T-helper 17 cell (primary cell): Measurements from ENCODE around the gene AUTS2. TPM values are rescaled to one million over a fixed set of nuclear protein-coding genes. Genes with fewer than 3 reads are reported as not detected.

Experiments
- ATAC-seq: fragments of 150-1000 bp; cut with Tn5 transposase; 2 replicates; pipeline ENCODE4 v1.10.0; 2021; ENCODE audit warnings: mild to moderate bottlenecking, moderate library complexity
- DNase-seq, 3 donors: peaks; one replicate each; pipeline versions ENCODE4 v3.0.0 to v3.0.0-alpha.2; 2020 to 2021
- H3K9me3 ChIP-seq: one replicate; pipeline ENCODE4 v1.7.0; 2013; ENCODE audit warnings: low read length, mild to moderate bottlenecking; ENCODE audit not compliant: control insufficient read depth, poor library complexity, severe bottlenecking
- H3K27ac Mint-ChIP-seq: one replicate; pipeline ENCODE4 v1.8.0; 2022; ENCODE audit warnings: mild to moderate bottlenecking, moderate library complexity, mixed read lengths
- H3K27me3 Mint-ChIP-seq: one replicate; pipeline ENCODE4 v1.8.0; 2022; ENCODE audit warnings: mixed read lengths
- H3K36me3 Mint-ChIP-seq: one replicate; pipeline ENCODE4 v1.8.0; 2022; ENCODE audit warnings: low read depth, mixed read lengths
- H3K4me1 Mint-ChIP-seq: one replicate; pipeline ENCODE4 v1.8.0; 2022; ENCODE audit warnings: mild to moderate bottlenecking, mixed read lengths
- H3K4me3 Mint-ChIP-seq: one replicate; pipeline ENCODE4 v1.8.0; 2022; ENCODE audit warnings: mild to moderate bottlenecking, moderate library complexity, mixed read lengths
- total RNA-seq, 4 donors: library from RNA in 2 of 4; stranded (reverse) in 2 of 4; gene quantifications; one replicate each; pipeline ENCODE4 v1.2.3 and lab custom pipeline; 2022 to 2026

The AUTS2 gene
- total RNA-seq, 2 donors from 2014 or later = 84.2 to 89.5 TPM

GRCh38 chr7:70529436-70529835 lies 931.2 kb downstream of the AUTS2 start:
- H3K4me3 Mint-ChIP-seq = no peak overlapping the region
- no peaks in the 10 kb centered on the region for H3K4me1 Mint-ChIP-seq
- no peak overlapping the region for H3K27ac Mint-ChIP-seq
- DNase-seq = no peak
- no peak for ATAC-seq
- H3K36me3 Mint-ChIP-seq = peaks cover 4% of the 10 kb centered on the region
- no peaks in the 10 kb centered on the region for H3K27me3 Mint-ChIP-seq
- H3K9me3 ChIP-seq = no peaks in the 10 kb centered on the region

- Mint-ChIP-seq H3K4me1 (no peaks in the 10 kb centered on the region), H3K4me3 (no peak overlapping the region), H3K36me3 (peaks cover 4% of the 10 kb centered on the region), H3K27ac (no peak overlapping the region), H3K27me3 (no peaks in the 10 kb centered on the region)
- ATAC-seq (no peak), DNase-seq (no peak)
- no peaks in the 10 kb centered on the region for H3K9me3 ChIP-seq
Observed at GRCh38 chr7:70529914-70530585, 931.8 kb downstream of the AUTS2 start.

- Mint-ChIP-seq H3K4me1 (peaks cover 3% of the 10 kb centered on the region), H3K4me3 (no peak overlapping the region), H3K27ac (no peak overlapping the region), H3K27me3 (no peaks in the 10 kb centered on the region), H3K36me3 (no peaks in the 10 kb centered on the region)
- no peaks in the 10 kb centered on the region for H3K9me3 ChIP-seq
- no peak for ATAC-seq
- DNase-seq = no peak
Observed at GRCh38 chr7:70533614-70534013, 935.3 kb downstream of the AUTS2 start.

- ATAC-seq = no peak
- H3K4me1 Mint-ChIP-seq = peaks cover 3% of the 10 kb centered on the region
- no peaks in the 10 kb centered on the region for H3K27me3 Mint-ChIP-seq
- no peak overlapping the region for H3K27ac Mint-ChIP-seq
- DNase-seq = no peak
- no peak overlapping the region for H3K4me3 Mint-ChIP-seq
- no peaks in the 10 kb centered on the region for H3K36me3 Mint-ChIP-seq
- no peaks in the 10 kb centered on the region for H3K9me3 ChIP-seq
Observed at GRCh38 chr7:70539205-70539604, 940.9 kb downstream of the AUTS2 start.

DNA sequence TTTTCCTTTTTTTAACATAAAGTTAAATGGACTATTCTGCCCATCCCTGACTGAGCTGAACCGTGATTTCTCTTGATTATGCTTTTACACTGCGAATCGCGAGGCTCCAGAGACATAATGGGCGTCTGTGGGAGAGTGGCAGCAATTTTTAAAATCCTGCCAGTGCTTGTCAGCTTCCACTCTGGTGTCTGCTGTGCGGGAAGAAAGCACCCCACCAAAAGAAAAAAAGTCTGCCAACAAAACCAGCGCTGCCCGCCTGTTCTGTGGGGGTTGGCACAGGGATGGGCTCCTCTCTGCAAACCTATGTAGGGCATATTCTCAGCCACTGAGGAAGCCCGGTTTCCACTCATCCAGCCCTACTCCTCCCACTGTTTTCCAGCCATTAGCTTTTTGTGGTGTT lies 941.3 kb downstream of the AUTS2 start:
- ATAC-seq (no peak), DNase-seq (no peak)
- Mint-ChIP-seq H3K36me3 (no peaks in the 10 kb centered on the region), H3K4me3 (no peak overlapping the region), H3K27ac (no peak overlapping the region), H3K4me1 (peaks cover 3% of the 10 kb centered on the region), H3K27me3 (no peaks in the 10 kb centered on the region)
- no peaks in the 10 kb centered on the region for H3K9me3 ChIP-seq

DNA sequence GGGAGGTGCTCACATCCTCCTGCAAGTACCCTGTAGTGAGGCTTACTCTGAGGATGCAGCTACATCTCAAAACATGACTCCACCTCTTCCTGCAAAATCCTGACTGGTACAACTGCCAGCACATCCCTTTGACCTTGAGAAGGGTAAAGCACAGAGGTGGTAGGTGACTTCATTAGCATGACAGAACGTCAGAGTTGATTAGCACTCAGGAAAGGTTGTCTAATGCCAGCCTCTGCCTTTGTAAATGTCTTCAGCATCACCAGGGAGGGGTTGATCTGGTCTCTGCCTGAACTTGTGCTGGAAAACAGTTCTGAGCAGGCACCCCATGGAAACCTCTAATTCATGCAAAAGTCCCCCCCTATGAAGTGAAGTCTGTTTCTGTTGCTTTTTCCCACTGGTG lies 942.4 kb downstream of the AUTS2 start:
- no peaks in the 10 kb centered on the region for H3K36me3 Mint-ChIP-seq
- H3K9me3 ChIP-seq = no peaks in the 10 kb centered on the region
- H3K4me3 Mint-ChIP-seq = no peak overlapping the region
- H3K4me1 Mint-ChIP-seq = peaks cover 3% of the 10 kb centered on the region
- H3K27me3 Mint-ChIP-seq = no peaks in the 10 kb centered on the region
- ATAC-seq = no peak
- H3K27ac Mint-ChIP-seq = no peak overlapping the region
- no peak for DNase-seq

DNA sequence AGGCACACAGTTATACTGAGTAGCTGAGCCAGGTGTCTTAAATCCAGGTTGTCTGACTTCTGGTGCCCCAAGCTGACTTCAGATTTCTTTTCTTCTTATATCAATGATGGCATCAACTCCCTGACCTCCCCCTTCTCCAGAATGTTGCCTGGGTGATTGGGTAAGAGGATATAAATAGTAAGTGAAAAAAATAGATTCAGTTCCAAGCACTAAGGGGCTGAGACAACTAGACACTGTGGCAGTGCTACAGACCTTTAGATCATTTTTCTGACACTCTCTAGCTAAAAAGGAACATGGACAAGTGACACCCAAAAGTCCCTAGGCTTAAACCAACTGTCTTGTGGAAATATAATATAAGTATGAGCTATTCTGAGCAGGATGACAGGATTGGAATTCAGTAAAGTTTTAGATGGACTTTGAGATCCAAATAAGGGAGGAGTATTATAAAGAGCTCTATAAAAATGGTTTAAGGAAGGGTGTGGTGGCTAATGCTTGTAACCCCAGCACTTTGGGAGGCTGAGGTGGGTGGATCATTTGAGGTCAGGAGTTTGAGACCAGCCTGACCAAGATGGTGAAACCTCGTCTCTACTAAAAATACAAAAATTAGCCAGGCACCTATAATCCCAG lies 944.6 kb downstream of the AUTS2 start:
- H3K27ac Mint-ChIP-seq = no peak overlapping the region
- no peaks in the 10 kb centered on the region for H3K36me3 Mint-ChIP-seq
- no peaks in the 10 kb centered on the region for H3K27me3 Mint-ChIP-seq
- DNase-seq (no peak), ATAC-seq (no peak)
- no peaks in the 10 kb centered on the region for H3K9me3 ChIP-seq
- H3K4me1 Mint-ChIP-seq = peaks cover 3% of the 10 kb centered on the region
- H3K4me3 Mint-ChIP-seq = no peak overlapping the region

DNA sequence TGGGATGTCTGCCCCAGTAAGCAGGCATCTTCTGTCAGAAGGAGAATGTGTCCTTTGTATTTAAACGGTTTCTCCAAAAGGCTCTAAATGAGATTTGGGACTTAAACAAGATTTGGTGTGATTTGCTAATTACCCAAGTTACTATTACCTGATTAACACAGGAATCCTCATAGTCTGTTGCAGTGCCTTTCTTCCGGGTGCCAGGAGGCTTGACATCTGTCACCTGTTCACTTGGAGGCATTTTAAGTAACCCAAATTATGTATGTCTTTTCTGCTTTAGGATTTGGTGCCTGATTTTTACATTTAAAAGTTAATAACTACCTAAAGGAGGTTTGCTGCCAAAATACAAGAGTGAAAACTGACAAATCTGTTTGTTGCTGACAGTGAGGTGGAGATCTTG lies 945.7 kb downstream of the AUTS2 start:
- no peak for ATAC-seq
- H3K27me3 Mint-ChIP-seq = no peaks in the 10 kb centered on the region
- DNase-seq = no peak
- H3K4me3 Mint-ChIP-seq = no peak overlapping the region
- no peaks in the 10 kb centered on the region for H3K4me1 Mint-ChIP-seq
- H3K9me3 ChIP-seq = no peaks in the 10 kb centered on the region
- H3K27ac Mint-ChIP-seq = no peak overlapping the region
- H3K36me3 Mint-ChIP-seq = no peaks in the 10 kb centered on the region

DNA sequence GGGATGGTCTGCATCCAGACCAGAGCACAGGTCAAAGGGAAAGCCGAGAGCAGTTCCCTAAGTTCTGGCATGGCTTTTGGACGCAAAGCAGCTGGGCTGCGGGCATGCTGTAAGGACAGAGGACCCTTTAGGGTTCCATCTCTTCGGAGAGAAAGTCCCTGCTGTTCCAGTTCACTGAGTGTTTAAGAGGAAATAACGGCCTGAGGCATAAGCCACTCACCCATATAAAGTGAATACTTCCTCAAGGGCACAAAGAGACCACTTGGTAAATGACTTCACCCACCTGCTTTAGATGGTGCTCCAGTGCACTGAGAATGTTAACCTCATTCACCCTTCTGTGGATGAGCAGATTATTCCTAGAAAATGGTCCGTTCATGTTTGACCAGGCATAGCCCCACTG lies 946.9 kb downstream of the AUTS2 start:
- H3K4me3 Mint-ChIP-seq = no peak overlapping the region
- no peak for ATAC-seq
- H3K36me3 Mint-ChIP-seq = no peaks in the 10 kb centered on the region
- H3K9me3 ChIP-seq = no peaks in the 10 kb centered on the region
- H3K4me1 Mint-ChIP-seq = no peaks in the 10 kb centered on the region
- H3K27ac Mint-ChIP-seq = no peak overlapping the region
- no peak for DNase-seq
- H3K27me3 Mint-ChIP-seq = no peaks in the 10 kb centered on the region

GRCh38 chr7:70552141-70552540 lies 953.9 kb downstream of the AUTS2 start:
- no peaks in the 10 kb centered on the region for H3K27me3 Mint-ChIP-seq
- no peaks in the 10 kb centered on the region for H3K36me3 Mint-ChIP-seq
- DNase-seq (no peak), ATAC-seq (no peak)
- H3K4me1 Mint-ChIP-seq = no peaks in the 10 kb centered on the region
- no peaks in the 10 kb centered on the region for H3K9me3 ChIP-seq
- H3K4me3 Mint-ChIP-seq = no peak overlapping the region
- no peak overlapping the region for H3K27ac Mint-ChIP-seq

- no peaks in the 10 kb centered on the region for H3K9me3 ChIP-seq
- Mint-ChIP-seq H3K27me3 (no peaks in the 10 kb centered on the region), H3K4me3 (no peak overlapping the region), H3K27ac (no peak overlapping the region), H3K4me1 (no peaks in the 10 kb centered on the region), H3K36me3 (no peaks in the 10 kb centered on the region)
- ATAC-seq = no peak
- DNase-seq = no peak
Observed at GRCh38 chr7:70553364-70553763, 955.1 kb downstream of the AUTS2 start.

- no peaks in the 10 kb centered on the region for H3K36me3 Mint-ChIP-seq
Observed at GRCh38 chr7:70554646-70555045, 956.4 kb downstream of the AUTS2 start.

DNA sequence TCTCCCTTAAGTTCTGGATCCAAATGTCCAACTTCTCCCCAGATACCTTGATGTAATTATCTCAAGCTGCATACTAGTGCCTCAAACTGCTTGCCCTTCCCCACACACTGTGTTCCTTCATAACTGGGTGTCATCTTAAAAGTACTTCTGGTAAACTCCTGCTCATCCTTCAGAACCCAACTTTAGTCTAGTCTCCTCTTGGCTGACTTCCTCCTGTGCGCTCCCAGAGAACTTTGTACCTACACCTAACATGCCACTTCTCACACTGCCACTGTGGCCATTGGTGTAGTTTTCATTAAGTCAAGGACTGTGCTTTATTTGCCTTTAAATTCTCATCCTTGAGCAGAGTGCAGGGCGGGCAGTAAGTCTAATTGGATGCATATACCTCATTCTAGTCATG lies 958.5 kb downstream of the AUTS2 start:
- no peak for DNase-seq
- no peak overlapping the region for H3K27ac Mint-ChIP-seq
- ATAC-seq = no peak
- no peaks in the 10 kb centered on the region for H3K27me3 Mint-ChIP-seq
- H3K4me1 Mint-ChIP-seq = no peaks in the 10 kb centered on the region
- H3K9me3 ChIP-seq = no peaks in the 10 kb centered on the region
- no peaks in the 10 kb centered on the region for H3K36me3 Mint-ChIP-seq
- no peak overlapping the region for H3K4me3 Mint-ChIP-seq

More at GRCh38 chr7:70554646-70555045, 956.4 kb downstream of the AUTS2 start:
- no peak overlapping the region for H3K4me3 Mint-ChIP-seq
- H3K27ac Mint-ChIP-seq = no peak overlapping the region
- no peaks in the 10 kb centered on the region for H3K9me3 ChIP-seq
- ATAC-seq = no peak
- H3K4me1 Mint-ChIP-seq = no peaks in the 10 kb centered on the region
- DNase-seq = no peak
- no peaks in the 10 kb centered on the region for H3K27me3 Mint-ChIP-seq

- Mint-ChIP-seq H3K4me1 (no peaks in the 10 kb centered on the region), H3K27me3 (no peaks in the 10 kb centered on the region), H3K36me3 (no peaks in the 10 kb centered on the region), H3K4me3 (no peak overlapping the region), H3K27ac (no peak overlapping the region)
- ATAC-seq = no peak
- no peak for DNase-seq
- no peaks in the 10 kb centered on the region for H3K9me3 ChIP-seq
Observed at GRCh38 chr7:70557338-70557737, 959.1 kb downstream of the AUTS2 start.
